HG03378 (cell line): Measurements from ENCODE around the gene DMRT1.

ENCODE experiments used
- ATAC-seq: cut with Tn5 transposase; IDR thresholded peaks from one replicate; pipeline ENCODE4 v1.9.1; 2021; ENCODE audit warnings: mild to moderate bottlenecking, moderate library complexity; ENCODE audit not compliant: unreplicated experiment

Gene DMRT1

GRCh38 chr9:969310-970150, 128.0 kb downstream of the DMRT1 start:
- no peak for ATAC-seq

GRCh38 chr9:970151-970996, 128.9 kb downstream of the DMRT1 start:
- no peak for ATAC-seq

GRCh38 chr9:971901-972500, 130.5 kb downstream of the DMRT1 start:
- no peak for ATAC-seq

GRCh38 chr9:972501-973294, 131.2 kb downstream of the DMRT1 start:
- ATAC-seq = no peak

GRCh38 chr9:973295-973834, 131.9 kb downstream of the DMRT1 start:
- no peak for ATAC-seq

- no peak for ATAC-seq
These were observed 132.8 kb downstream of the DMRT1 start for GRCh38 chr9:974031-974995.

GRCh38 chr9:974996-975739, 133.7 kb downstream of the DMRT1 start:
- no peak for ATAC-seq

- no peak for ATAC-seq
These were observed 134.3 kb downstream of the DMRT1 start for GRCh38 chr9:975740-976257.

GRCh38 chr9:976258-976942, 134.9 kb downstream of the DMRT1 start, which contains the start of gene DMRT3:
Gene DMRT3 (plus strand): TSS chr9:976655. CDS start chr9:977002, 347 bp downstream.
- no peak for ATAC-seq

GRCh38 chr9:976943-977837, 135.7 kb downstream of the DMRT1 start:
- ATAC-seq = no peak

GRCh38 chr9:977838-978830, 136.6 kb downstream of the DMRT1 start:
- no peak for ATAC-seq

GRCh38 chr9:979983-980382, 138.5 kb downstream of the DMRT1 start:
- ATAC-seq = no peak

GRCh38 chr9:980640-981039, 139.1 kb downstream of the DMRT1 start:
- no peak for ATAC-seq

- no peak for ATAC-seq
These were observed 140.0 kb downstream of the DMRT1 start for GRCh38 chr9:981491-981898.

- ATAC-seq = no peak
These were observed 141.1 kb downstream of the DMRT1 start for GRCh38 chr9:982394-983230.
